Keratinocyte (primary cell): ENCODE results near the gene SLC22A8.

Source experiments
- CTCF ChIP-seq, 3 experiments: IDR thresholded peaks in 1 of 3; conservative IDR thresholded peaks in 1 of 3; optimal IDR thresholded peaks in 1 of 3; 2 replicates in 2 of 3; 3 replicates in 1 of 3; pipeline versions ENCODE3 to v1.5.1; 2011; ENCODE audit warnings: low read length in 3 of 3, mild to moderate bottlenecking in 3 of 3, moderate library complexity in 2 of 3, control low read depth in 1 of 3, inconsistent platforms in 1 of 3; ENCODE audit not compliant: insufficient read depth in 2 of 3; ENCODE audit errors: extremely low read depth in 1 of 3
- EZH2 ChIP-seq: IDR thresholded peaks from one replicate; pipeline ENCODE4 v1.6.1; 2012; ENCODE audit warnings: inconsistent platforms, mild to moderate bottlenecking, low read length, moderate library complexity

- TF ChIP-seq CTCF (optimal IDR thresholded peaks at IDR 0.05 in 1 of 3, IDR thresholded peaks at IDR 0.05 in 1 of 3, conservative IDR thresholded peaks at IDR 0.05 in 1 of 3; ENCODE audit: extremely low read depth in 1 of 3, insufficient read depth in 2 of 3, low read length in 3 of 3) (no peak), EZH2 (no peak)
Observed at GRCh38 chr11:62954478-62954877, 61.2 kb downstream of the SLC22A8 start.
